PFSK-1 (cell line): Measurements from ENCODE around the gene MST1.

Source experiments
- FOXP2 ChIP-seq: optimal IDR thresholded peaks from 2 replicates; pipeline ENCODE3; 2011; ENCODE audit warnings: borderline replicate concordance, control low read depth, inconsistent platforms; ENCODE audit not compliant: insufficient read depth; ENCODE audit errors: extremely low read length, extremely low read depth
- POLR2AphosphoS5 ChIP-seq: IDR thresholded peaks from 2 replicates; pipeline ENCODE4 v1.6.1; 2012; ENCODE audit warnings: low read depth, mild to moderate bottlenecking, control low read depth, low read length, moderate library complexity
- REST ChIP-seq, 2 experiments: IDR thresholded peaks; 2 replicates each; pipeline versions ENCODE4 v1.6.1 to v1.8.0; 2011 to 2012; ENCODE audit warnings: low read depth in 2 of 2, low read length in 2 of 2, control low read depth in 1 of 2, inconsistent platforms in 1 of 2, mild to moderate bottlenecking in 1 of 2, moderate library complexity in 1 of 2; ENCODE audit not compliant: insufficient read depth in 1 of 2
- SIN3A ChIP-seq: IDR thresholded peaks from 2 replicates; pipeline ENCODE4 v1.6.1; 2012; ENCODE audit warnings: mild to moderate bottlenecking, low read length, moderate library complexity, borderline replicate concordance; ENCODE audit not compliant: insufficient read depth
- TAF1 ChIP-seq: IDR thresholded peaks from 2 replicates; pipeline ENCODE4 v1.6.1; 2012; ENCODE audit warnings: low read length, control low read depth, borderline replicate concordance; ENCODE audit not compliant: insufficient read depth

Gene MST1

GRCh38 chr3:49699281-49699979 lies 10.2 kb upstream of the MST1 start:
- no peak for TF ChIP-seq TAF1
- no peak for TF ChIP-seq POLR2AphosphoS5
- TF ChIP-seq REST (IDR thresholded peaks at IDR 0.05; ENCODE audit: insufficient read depth in 1 of 2, low read depth in 2 of 2, low read length in 2 of 2) = no peak
- no peak for TF ChIP-seq SIN3A
- no peak for TF ChIP-seq FOXP2

DNA sequence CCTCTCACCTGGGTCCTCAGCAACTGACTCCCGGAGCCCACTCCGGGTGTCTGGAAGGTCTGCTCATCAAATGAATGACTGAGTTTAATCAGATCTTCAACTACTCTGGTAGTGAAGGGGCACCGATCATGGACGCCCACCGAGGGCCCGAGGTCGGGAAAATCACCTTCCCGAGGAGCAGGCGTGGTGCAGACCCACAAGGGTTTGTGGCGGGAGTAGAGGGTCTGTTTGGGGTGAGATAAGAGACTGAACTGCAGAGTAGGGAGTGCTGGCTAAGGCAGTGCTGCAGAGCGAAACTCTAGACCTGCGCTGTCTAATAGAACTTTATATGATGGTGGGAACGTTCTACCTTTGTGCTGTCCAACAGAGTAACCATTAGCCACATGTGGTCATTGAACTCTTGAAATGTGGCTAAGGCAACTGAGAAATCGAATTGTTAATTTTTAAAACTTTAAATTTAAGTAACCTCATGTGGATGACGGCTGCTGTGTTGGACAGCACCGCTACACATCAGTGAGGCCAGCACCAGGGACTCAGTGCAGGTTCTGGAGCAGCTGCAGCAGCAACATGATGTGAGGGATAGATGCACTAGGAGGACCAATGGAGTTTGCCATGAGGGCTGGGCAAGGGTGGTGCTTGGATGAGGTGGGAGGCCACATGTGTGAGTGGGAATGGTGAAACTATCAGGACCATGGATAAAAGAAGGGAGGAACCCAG lies 792 bp upstream of the MST1 start:
- TF ChIP-seq REST (IDR thresholded peaks at IDR 0.05; ENCODE audit: insufficient read depth in 1 of 2, low read depth in 2 of 2, low read length in 2 of 2) = 0 out of 4 replicates have a peak, but pooled peaks of 1 of the 2 experiments have one; percentile 50

- TF ChIP-seq POLR2AphosphoS5 = no peak
- no peak for TF ChIP-seq TAF1
- no peak for TF ChIP-seq REST (IDR thresholded peaks at IDR 0.05; ENCODE audit: insufficient read depth in 1 of 2, low read depth in 2 of 2, low read length in 2 of 2)
- no peak for TF ChIP-seq SIN3A
- TF ChIP-seq FOXP2 = no peak
These were observed 6.1 kb downstream of the MST1 start for GRCh38 chr3:49683162-49683561.

GRCh38 chr3:49681543-49681942 lies 7.7 kb downstream of the MST1 start:
- TF ChIP-seq TAF1 = no peak

- no peak for TF ChIP-seq FOXP2
- no peak for TF ChIP-seq TAF1
- TF ChIP-seq POLR2AphosphoS5 = no peak
These were observed 8.1 kb downstream of the MST1 start for GRCh38 chr3:49681232-49681522.

GRCh38 chr3:49680493-49681231 lies 8.6 kb downstream of the MST1 start:
- TF ChIP-seq REST (IDR thresholded peaks at IDR 0.05; ENCODE audit: insufficient read depth in 1 of 2, low read depth in 2 of 2, low read length in 2 of 2) (no peak), POLR2AphosphoS5 (no peak), FOXP2 (no peak)
